Right atrium auricular region (tissue), 2 donors: Measurements from ENCODE around the gene TNFRSF25. TPM values are rescaled to one million over a fixed set of nuclear protein-coding genes. Genes with fewer than 3 reads are reported as not detected.
"Not testable (repeated sequence)": the region's sequence is repeated elsewhere in the genome, so short reads cannot be mapped to it uniquely, and the experiment has no call there.

ENCODE experiments used
- DNase-seq: peaks from one replicate; pipeline ENCODE4 v3.0.0-alpha.2; 2019; ENCODE audit warnings: low spot score
- H3K27ac ChIP-seq, 2 donors: fragments of 200-600 bp; sonication (generic); 1 replicate in 1 of 2; 2 replicates in 1 of 2; pipeline ENCODE4 v1.5.1; 2016 to 2019
- H3K27me3 ChIP-seq, 2 donors: fragments of 200-600 bp; sonication (generic); one replicate each; pipeline versions ENCODE4 v1.5.1 to v1.6.0; 2017 to 2019
- H3K36me3 ChIP-seq: fragments of 200-600 bp; sonication (generic); one replicate; pipeline ENCODE4 v1.5.1; 2016
- H3K4me1 ChIP-seq, 2 donors: fragments of 200-600 bp; sonication (generic); one replicate each; pipeline versions ENCODE4 v1.5.1 to v1.6.0; 2017 to 2019
- H3K4me3 ChIP-seq, 2 donors: fragments of 200-600 bp; sonication (generic); 1 replicate in 1 of 2; 2 replicates in 1 of 2; pipeline ENCODE4 v1.5.1; 2017 to 2019; ENCODE audit warnings: mild to moderate bottlenecking in 1 of 2, moderate library complexity in 1 of 2
- H3K9me3 ChIP-seq, 2 donors: fragments of 200-600 bp; sonication (generic); one replicate each; pipeline ENCODE4 v1.5.1; 2019
- CTCF ChIP-seq, 2 donors: fragments of 200-600 bp; sonication (generic); IDR thresholded peaks; one replicate each; pipeline ENCODE4 v1.5.1; 2019; ENCODE audit warnings: antibody characterized with exemption in 2 of 2
- total RNA-seq, 2 donors: library from RNA; depleted of rRNA; stranded (reverse); fragments of >200 nt; gene quantifications; one replicate each; pipeline ENCODE4 v1.1.0, GENCODE V29; 2016

The TNFRSF25 gene
- total RNA-seq, 2 donors from 2014 or later, result 4.4 to 7.4 TPM

- no peak for TF ChIP-seq CTCF (IDR thresholded peaks at IDR 0.05)
- H3K36me3 ChIP-seq, result no peaks in the 10 kb centered on the region
- peaks cover 0 to 28% of the 10 kb centered on the region in 2 donors for H3K4me1 ChIP-seq
- H3K27ac ChIP-seq, result no peak overlapping the region
- peaks cover 14 to 29% of the 10 kb centered on the region in 2 donors for H3K27me3 ChIP-seq
- no peak overlapping the region for H3K4me3 ChIP-seq
- no peaks in the 10 kb centered on the region for H3K9me3 ChIP-seq
- no peak for DNase-seq
Observed at GRCh38 chr1:6447016-6447817, 18.8 kb downstream of the TNFRSF25 start.

- no peaks in the 10 kb centered on the region for H3K36me3 ChIP-seq
- TF ChIP-seq CTCF (IDR thresholded peaks at IDR 0.05), result no peak
- H3K4me3 ChIP-seq, result no peak overlapping the region
- peaks cover 0 to 28% of the 10 kb centered on the region in 2 donors for H3K4me1 ChIP-seq
- H3K27me3 ChIP-seq, result peaks cover 14 to 29% of the 10 kb centered on the region in 2 donors
- no peak for DNase-seq
- H3K9me3 ChIP-seq, result no peaks in the 10 kb centered on the region
- H3K27ac ChIP-seq, result no peak overlapping the region
Observed at GRCh38 chr1:6446665-6447015, 19.3 kb downstream of the TNFRSF25 start.

GRCh38 chr1:6445929-6446328 lies 20.0 kb downstream of the TNFRSF25 start:
- peaks cover 15 to 29% of the 10 kb centered on the region in 2 donors for H3K27me3 ChIP-seq

GRCh38 chr1:6445062-6445763 lies 20.8 kb downstream of the TNFRSF25 start:
- Histone ChIP-seq H3K4me3 (no peak overlapping the region), H3K4me1 (peaks cover 0 to 33% of the 10 kb centered on the region in 2 donors), H3K27ac (no peak overlapping the region), H3K36me3 (no peaks in the 10 kb centered on the region), H3K9me3 (no peaks in the 10 kb centered on the region), H3K27me3 (peaks cover 17 to 34% of the 10 kb centered on the region in 2 donors)
- DNase-seq, result no peak
- TF ChIP-seq CTCF (IDR thresholded peaks at IDR 0.05), result peak in 1 of 2 donors; percentile 70

More at GRCh38 chr1:6445929-6446328, 20.0 kb downstream of the TNFRSF25 start:
- H3K4me3 ChIP-seq, H3K9me3 ChIP-seq, H3K27ac ChIP-seq, H3K36me3 ChIP-seq, DNase-seq: not testable (repeated sequence)
- peaks cover 0 to 28% of the 10 kb centered on the region in 2 donors for H3K4me1 ChIP-seq

GRCh38 chr1:6444377-6444776 lies 21.6 kb downstream of the TNFRSF25 start:
- TF ChIP-seq CTCF (IDR thresholded peaks at IDR 0.05), result no peak
- H3K27ac ChIP-seq, result no peak overlapping the region
- H3K9me3 ChIP-seq, result no peaks in the 10 kb centered on the region
- DNase-seq, result no peak
- peaks cover 14 to 32% of the 10 kb centered on the region in 2 donors for H3K27me3 ChIP-seq
- H3K36me3 ChIP-seq, result no peaks in the 10 kb centered on the region
- no peak overlapping the region for H3K4me3 ChIP-seq
- peaks cover 0 to 35% of the 10 kb centered on the region in 2 donors for H3K4me1 ChIP-seq
